GM13977 (cell line): Measurements from ENCODE around the gene FAM124A.

Experiments
- DNase-seq: peaks from one replicate; pipeline ENCODE4 v3.0.0; 2012; ENCODE audit warnings: low spot score
- CTCF ChIP-seq: IDR thresholded peaks from 2 replicates; pipeline ENCODE4 v1.5.1; 2012; ENCODE audit warnings: mild to moderate bottlenecking, control low read depth; ENCODE audit not compliant: insufficient read depth; ENCODE audit errors: extremely low read depth, missing control alignments
- in situ Hi-C: fragments of 300-500 bp; cut with MboI; formaldehyde crosslinking; loops from one replicate; pipeline ENCODE4 v1.12.0; 2022; ENCODE audit warnings: low sequenced_read_pairs, low pct_unique_long_range_greater_than_20kb, mixed read lengths, inconsistent platforms; ENCODE audit not compliant: unreplicated experiment

Gene FAM124A

GRCh38 chr13:51305271-51305967, 83.2 kb downstream of the FAM124A start:
- in situ Hi-C loops = no loop called here
- no peak for TF ChIP-seq CTCF
- no peak for DNase-seq

DNA sequence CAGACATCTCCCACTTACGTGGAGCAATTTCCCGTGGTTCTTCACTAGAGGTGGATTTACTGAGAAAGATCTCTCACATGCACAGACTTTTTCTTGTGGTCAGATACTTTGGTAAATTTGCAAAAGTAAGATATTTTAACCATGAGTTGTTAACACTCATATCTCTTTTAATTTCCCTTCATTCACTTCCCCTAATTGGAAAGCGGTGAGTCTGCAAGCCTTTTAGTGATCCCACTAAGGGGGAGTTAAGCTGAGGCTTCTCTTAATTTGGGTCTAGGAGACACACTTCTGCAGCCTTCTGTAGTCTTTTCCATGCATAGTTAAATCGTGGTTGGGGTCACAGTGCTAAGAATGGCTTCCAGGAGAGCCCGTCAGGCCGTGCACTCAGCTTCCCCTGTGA, 86.6 kb downstream of the FAM124A start:
- in situ Hi-C loops = no loop called here
- DNase-seq = no peak
- no peak for TF ChIP-seq CTCF

DNA sequence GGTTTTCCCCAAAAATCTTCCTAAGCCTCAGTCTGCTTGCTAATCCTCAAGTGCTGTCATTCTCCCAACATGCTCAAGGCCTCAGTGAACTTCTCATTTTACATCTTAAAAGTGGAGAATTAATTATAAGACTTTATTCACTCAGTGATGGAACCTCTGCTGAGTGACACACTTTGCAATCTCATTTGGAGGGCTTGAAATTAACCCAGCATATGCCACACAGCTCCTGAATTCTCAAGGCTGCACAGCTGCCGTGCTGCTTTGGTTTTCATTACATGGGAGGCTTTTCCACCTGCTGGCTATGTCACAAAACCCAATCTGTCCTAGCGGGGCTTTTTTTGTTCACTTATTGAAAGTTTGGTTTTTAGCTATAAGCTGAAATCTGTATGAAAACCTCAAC, 89.0 kb downstream of the FAM124A start:
- DNase-seq = no peak
- in situ Hi-C loops = no loop called here
- TF ChIP-seq CTCF = no peak

DNA sequence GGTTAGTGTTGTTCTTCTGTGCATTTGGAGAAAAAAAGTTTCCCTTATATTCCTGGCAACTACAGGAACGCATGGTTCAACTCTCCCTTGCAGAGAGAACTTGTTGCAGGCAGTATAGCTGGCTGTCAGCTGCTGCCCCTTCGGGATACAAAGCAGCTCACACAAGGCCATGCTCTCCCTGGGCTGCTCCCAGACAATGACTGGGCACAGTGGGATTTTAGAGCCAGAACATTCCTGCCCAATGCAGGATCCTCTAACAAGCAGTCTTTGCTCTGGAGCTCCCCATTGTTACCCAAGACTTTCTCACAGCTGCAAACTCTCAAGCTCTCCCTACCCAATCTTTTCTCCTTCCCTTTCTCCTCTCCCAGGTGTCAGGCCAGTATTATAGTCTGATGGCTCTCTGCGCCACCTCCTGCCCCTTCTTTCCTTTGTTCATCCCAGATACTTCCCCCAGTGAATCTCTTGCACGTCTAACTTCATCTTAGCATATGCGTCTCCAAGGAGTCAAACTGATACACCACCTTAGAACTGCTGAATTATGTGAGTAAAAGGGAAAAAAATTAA, 89.8 kb downstream of the FAM124A start:
- in situ Hi-C loops = no loop called here
- DNase-seq = no peak
- no peak for TF ChIP-seq CTCF

DNA sequence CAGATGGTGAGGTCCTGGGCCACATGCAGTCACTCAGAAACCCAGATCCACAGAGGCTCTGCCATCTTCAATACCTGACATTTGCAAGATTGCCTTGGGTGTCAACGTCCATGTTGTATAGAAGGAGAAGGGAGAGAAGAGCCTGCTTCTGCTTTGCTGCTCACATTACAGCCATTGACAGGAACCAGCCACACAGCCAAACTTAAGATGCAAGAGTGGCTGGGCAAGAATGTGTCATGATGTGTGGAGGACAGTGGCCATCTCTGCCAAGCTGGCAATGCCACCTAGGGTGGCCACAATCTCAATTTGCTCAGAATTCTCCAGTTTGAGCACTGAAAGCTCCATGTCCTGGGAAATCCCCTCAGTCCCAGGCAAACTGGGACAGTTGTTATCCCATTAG, 91.4 kb downstream of the FAM124A start:
- no peak for DNase-seq
- no peak for TF ChIP-seq CTCF
- in situ Hi-C loops = no loop called here

DNA sequence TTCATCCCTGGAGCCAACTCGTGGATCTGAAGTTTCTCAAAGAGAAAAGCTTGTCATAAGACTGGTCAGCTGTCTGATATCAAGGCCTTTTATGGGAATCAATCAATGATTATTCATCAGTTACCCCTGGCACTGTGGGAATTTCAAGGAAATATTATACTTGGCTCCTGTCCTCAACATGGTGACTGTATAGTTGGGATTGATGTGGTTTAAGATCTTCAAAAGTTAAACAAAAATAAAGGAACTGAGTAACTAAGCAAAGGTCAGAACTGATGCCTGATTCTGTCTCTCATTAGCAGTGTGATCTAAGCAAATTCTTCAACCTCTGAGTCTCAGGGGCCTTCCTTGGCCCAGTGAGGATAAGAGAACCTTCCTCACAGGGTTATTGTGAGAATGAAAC, 95.1 kb downstream of the FAM124A start:
- no peak for TF ChIP-seq CTCF
- DNase-seq = no peak
- in situ Hi-C loops = no loop called here
